Panc1 (cell line): ENCODE measurements around the gene MRPL39. TPM values are rescaled to one million over a fixed set of nuclear protein-coding genes. Genes with fewer than 3 reads are reported as not detected.

Experiments
- ATAC-seq: fragments of 200-7000 bp; cut with Tn5 transposase; 2 replicates; pipeline ENCODE4 v1.9.1; 2020; ENCODE audit warnings: mild to moderate bottlenecking, moderate library complexity
- BruUV-seq: library from RNA; stranded (reverse); fragments of 400-500 nt; replicated peaks from 2 replicates; lab custom pipeline; 2021; lab: Mats Ljungman, UMichigan
- CTCF ChIA-PET: fragments of 300-600 bp; sonication (Branson Sonifier 250); formaldehyde crosslinking; loops from one replicate; lab custom pipeline; 2022; ENCODE audit warnings: antibody characterized with exemption; lab: Charles Lee
- POLR2A ChIA-PET: fragments of 300-600 bp; sonication (Branson Sonifier 250); formaldehyde crosslinking; loops from one replicate; lab custom pipeline; 2022; ENCODE audit warnings: antibody characterized with exemption; lab: Charles Lee
- DNase-seq: peaks from one replicate; pipeline ENCODE4 v3.0.0-alpha.2; 2010; ENCODE audit warnings: low read depth, low spot score
- H3K27ac ChIP-seq: 2 replicates; pipeline ENCODE4 v1.5.1; 2011; ENCODE audit warnings: mild to moderate bottlenecking, low read length, inconsistent platforms
- H3K27me3 ChIP-seq: fragments of 200-500 bp; sonication (Bioruptor generic); 2 replicates; pipeline ENCODE4 v1.6.0; 2014; ENCODE audit warnings: low read length, inconsistent platforms; ENCODE audit not compliant: control insufficient read depth, insufficient read depth
- H3K36me3 ChIP-seq: fragments of 200-500 bp; sonication (Bioruptor generic); 2 replicates; pipeline ENCODE4 v1.5.1; 2014; ENCODE audit warnings: inconsistent platforms, mild to moderate bottlenecking, low read length, moderate library complexity; ENCODE audit not compliant: control insufficient read depth, insufficient read depth
- H3K4me1 ChIP-seq: 2 replicates; pipeline ENCODE4 v1.5.1; 2011; ENCODE audit warnings: inconsistent platforms, mild to moderate bottlenecking, low read length, moderate library complexity; ENCODE audit not compliant: control insufficient read depth, insufficient read depth
- H3K4me3 ChIP-seq, 2 experiments: 2 replicates each; pipeline ENCODE4 v1.5.1; 2011 to 2012; ENCODE audit warnings: low read depth in 2 of 2, low read length in 2 of 2, mild to moderate bottlenecking in 2 of 2, inconsistent platforms in 1 of 2, moderate library complexity in 1 of 2
- H3K9me3 ChIP-seq: fragments of 200-500 bp; sonication (Bioruptor generic); 2 replicates; pipeline ENCODE4 v1.5.1; 2014; ENCODE audit warnings: low read depth, mild to moderate bottlenecking, inconsistent platforms, low read length, moderate library complexity; ENCODE audit not compliant: control insufficient read depth, insufficient read depth
- POLR2AphosphoS5 ChIP-seq: IDR thresholded peaks from 2 replicates; pipeline ENCODE4 v1.6.1; 2012; ENCODE audit warnings: mild to moderate bottlenecking, low read depth, low read length, moderate library complexity
- SIN3A ChIP-seq: IDR thresholded peaks from 2 replicates; pipeline ENCODE4 v1.6.1; 2012; ENCODE audit warnings: low read depth, mild to moderate bottlenecking, low read length, moderate library complexity, borderline replicate concordance; ENCODE audit not compliant: insufficient read depth
- TCF7L2 ChIP-seq: IDR thresholded peaks from 2 replicates; pipeline ENCODE4 v1.6.1; 2011; ENCODE audit warnings: mild to moderate bottlenecking, low read depth, low read length, inconsistent platforms
- in situ Hi-C: cut with HindIII; loops from 2 replicates; pipeline ENCODE4 v1.10.0; 2016; ENCODE audit warnings: low sequenced_read_pairs, low pct_unique_long_range_greater_than_20kb
- intact Hi-C: fragments of 100-400 bp; cut with micrococcal nuclease; formaldehyde crosslinking; loops from one replicate; pipeline ENCODE4 v1.10.0; 2022; ENCODE audit not compliant: unreplicated experiment
- total RNA-seq: library from RNA; stranded (reverse); gene quantifications from one replicate; pipeline ENCODE4 v1.2.1, GENCODE V29; 2021; ENCODE audit not compliant: unreplicated experiment
- TF ChIP-seq, protein P1 (sequence below): fragments of 450-650 bp; IDR thresholded peaks from 2 replicates; pipeline ENCODE4 v1.5.1; 2017; ENCODE audit warnings: mild to moderate bottlenecking
- TF ChIP-seq, protein P2 (sequence below), 2 experiments: IDR thresholded peaks; 2 replicates each; pipeline ENCODE4 v1.6.1; 2011 to 2012; ENCODE audit warnings: low read depth in 2 of 2, control low read depth in 1 of 2, low read length in 1 of 2, mild to moderate bottlenecking in 1 of 2, moderate library complexity in 1 of 2; ENCODE audit not compliant: insufficient read depth in 1 of 2

Gene MRPL39
- total RNA-seq, 1 experiment from 2014 or later = 24.7 TPM

DNA sequence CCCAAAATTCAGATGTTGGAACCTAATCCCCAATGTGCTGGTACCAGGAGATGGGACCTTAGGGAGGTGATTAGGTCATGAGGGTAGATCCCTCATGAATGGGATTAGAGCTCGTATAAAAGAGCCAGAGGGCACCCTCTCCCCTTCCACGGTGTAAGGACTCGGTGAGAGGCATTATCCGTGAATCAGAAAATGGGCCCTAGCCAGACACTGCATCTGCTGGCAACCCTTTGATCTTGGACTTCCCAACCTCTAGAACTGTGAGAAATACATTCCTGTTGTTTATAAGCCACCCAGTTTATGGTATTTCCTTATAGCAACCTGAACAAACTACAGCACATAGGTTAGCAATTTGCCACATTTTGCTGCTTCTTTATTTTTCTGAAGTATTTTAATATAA, 17.2 kb upstream of the MRPL39 start:
- in situ Hi-C loops = no loop called here
- TF ChIP-seq, protein P1, sequence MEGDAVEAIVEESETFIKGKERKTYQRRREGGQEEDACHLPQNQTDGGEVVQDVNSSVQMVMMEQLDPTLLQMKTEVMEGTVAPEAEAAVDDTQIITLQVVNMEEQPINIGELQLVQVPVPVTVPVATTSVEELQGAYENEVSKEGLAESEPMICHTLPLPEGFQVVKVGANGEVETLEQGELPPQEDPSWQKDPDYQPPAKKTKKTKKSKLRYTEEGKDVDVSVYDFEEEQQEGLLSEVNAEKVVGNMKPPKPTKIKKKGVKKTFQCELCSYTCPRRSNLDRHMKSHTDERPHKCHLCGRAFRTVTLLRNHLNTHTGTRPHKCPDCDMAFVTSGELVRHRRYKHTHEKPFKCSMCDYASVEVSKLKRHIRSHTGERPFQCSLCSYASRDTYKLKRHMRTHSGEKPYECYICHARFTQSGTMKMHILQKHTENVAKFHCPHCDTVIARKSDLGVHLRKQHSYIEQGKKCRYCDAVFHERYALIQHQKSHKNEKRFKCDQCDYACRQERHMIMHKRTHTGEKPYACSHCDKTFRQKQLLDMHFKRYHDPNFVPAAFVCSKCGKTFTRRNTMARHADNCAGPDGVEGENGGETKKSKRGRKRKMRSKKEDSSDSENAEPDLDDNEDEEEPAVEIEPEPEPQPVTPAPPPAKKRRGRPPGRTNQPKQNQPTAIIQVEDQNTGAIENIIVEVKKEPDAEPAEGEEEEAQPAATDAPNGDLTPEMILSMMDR = no peak
- no peak for TF ChIP-seq POLR2AphosphoS5
- no peak for TF ChIP-seq SIN3A
- TF ChIP-seq, protein P2, sequence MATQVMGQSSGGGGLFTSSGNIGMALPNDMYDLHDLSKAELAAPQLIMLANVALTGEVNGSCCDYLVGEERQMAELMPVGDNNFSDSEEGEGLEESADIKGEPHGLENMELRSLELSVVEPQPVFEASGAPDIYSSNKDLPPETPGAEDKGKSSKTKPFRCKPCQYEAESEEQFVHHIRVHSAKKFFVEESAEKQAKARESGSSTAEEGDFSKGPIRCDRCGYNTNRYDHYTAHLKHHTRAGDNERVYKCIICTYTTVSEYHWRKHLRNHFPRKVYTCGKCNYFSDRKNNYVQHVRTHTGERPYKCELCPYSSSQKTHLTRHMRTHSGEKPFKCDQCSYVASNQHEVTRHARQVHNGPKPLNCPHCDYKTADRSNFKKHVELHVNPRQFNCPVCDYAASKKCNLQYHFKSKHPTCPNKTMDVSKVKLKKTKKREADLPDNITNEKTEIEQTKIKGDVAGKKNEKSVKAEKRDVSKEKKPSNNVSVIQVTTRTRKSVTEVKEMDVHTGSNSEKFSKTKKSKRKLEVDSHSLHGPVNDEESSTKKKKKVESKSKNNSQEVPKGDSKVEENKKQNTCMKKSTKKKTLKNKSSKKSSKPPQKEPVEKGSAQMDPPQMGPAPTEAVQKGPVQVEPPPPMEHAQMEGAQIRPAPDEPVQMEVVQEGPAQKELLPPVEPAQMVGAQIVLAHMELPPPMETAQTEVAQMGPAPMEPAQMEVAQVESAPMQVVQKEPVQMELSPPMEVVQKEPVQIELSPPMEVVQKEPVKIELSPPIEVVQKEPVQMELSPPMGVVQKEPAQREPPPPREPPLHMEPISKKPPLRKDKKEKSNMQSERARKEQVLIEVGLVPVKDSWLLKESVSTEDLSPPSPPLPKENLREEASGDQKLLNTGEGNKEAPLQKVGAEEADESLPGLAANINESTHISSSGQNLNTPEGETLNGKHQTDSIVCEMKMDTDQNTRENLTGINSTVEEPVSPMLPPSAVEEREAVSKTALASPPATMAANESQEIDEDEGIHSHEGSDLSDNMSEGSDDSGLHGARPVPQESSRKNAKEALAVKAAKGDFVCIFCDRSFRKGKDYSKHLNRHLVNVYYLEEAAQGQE (IDR thresholded peaks at IDR 0.05; ENCODE audit: insufficient read depth in 1 of 2, low read depth in 2 of 2, low read length in 1 of 2) = no peak
- TF ChIP-seq TCF7L2 = no peak
- CTCF ChIA-PET = no interaction called here

DNA sequence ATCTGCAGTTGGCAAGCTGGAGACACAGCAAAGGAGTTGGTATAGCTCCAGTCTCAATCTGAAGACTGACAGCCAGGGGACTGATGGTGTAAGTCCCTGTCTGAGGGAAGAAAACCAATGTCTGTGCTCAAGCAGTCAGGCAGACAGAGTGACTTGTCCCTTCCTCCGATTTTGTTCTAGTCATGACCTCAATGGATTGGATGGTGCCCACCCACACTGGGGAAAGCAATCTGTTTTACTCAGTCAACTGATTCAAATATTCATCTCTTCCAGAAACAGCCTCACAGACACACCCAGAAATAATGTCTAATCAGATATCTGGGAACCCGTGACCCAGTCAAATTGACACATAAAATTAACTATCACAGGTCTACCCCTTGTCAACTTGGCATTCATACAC, 11.9 kb upstream of the MRPL39 start:
- no peak for DNase-seq
- Histone ChIP-seq H3K27me3 (no peaks in the 10 kb centered on the region; the same call in 1 of the 2 replicates), H3K27ac (no peak overlapping the region), H3K9me3 (no peaks in the 10 kb centered on the region), H3K36me3 (no peaks in the 10 kb centered on the region), H3K4me3 (no peak overlapping the region), H3K4me1 (no peaks in the 10 kb centered on the region)
- in situ Hi-C loops = no loop called here
- POLR2A ChIA-PET = no interaction called here
- ATAC-seq = no peak
- BruUV-seq = no TSS peak
- TF ChIP-seq, protein P2 (IDR thresholded peaks at IDR 0.05; ENCODE audit: insufficient read depth in 1 of 2, low read depth in 2 of 2, low read length in 1 of 2) = no peak
- TF ChIP-seq, protein P1 = no peak
- CTCF ChIA-PET = no interaction called here
- intact Hi-C loops = no loop called here

More for the DNA sequence above, 17.2 kb upstream of the MRPL39 start:
- H3K9me3 ChIP-seq = no peaks in the 10 kb centered on the region
- POLR2A ChIA-PET = no interaction called here
- H3K36me3 ChIP-seq = no peaks in the 10 kb centered on the region
- no peaks in the 10 kb centered on the region for H3K27me3 ChIP-seq
- no peak overlapping the region for H3K27ac ChIP-seq
- DNase-seq (no peak), ATAC-seq (no peak)
- H3K4me3 ChIP-seq = no peak overlapping the region
- BruUV-seq = no TSS peak
- no peaks in the 10 kb centered on the region for H3K4me1 ChIP-seq
- intact Hi-C loops = no loop called here
